WTC11 (cell line): ENCODE measurements around the gene ITCH.

Experiments
- CREM ChIP-seq: sonication (generic); formaldehyde crosslinking; IDR thresholded peaks from 2 replicates; pipeline ENCODE4 v1.8.1; 2022; ENCODE audit warnings: mild to moderate bottlenecking, missing genetic modification reagents, moderate library complexity
- MXD4 ChIP-seq: fragments of 250-450 bp; sonication (Bioruptor Pico); IDR thresholded peaks from 2 replicates; pipeline ENCODE4 v1.8.0; 2021; ENCODE audit warnings: mild to moderate bottlenecking, moderate library complexity, borderline replicate concordance
- MYBL2 ChIP-seq: sonication (generic); formaldehyde crosslinking; IDR thresholded peaks from 2 replicates; pipeline ENCODE4 v1.8.1; 2023; ENCODE audit warnings: mild to moderate bottlenecking, moderate library complexity, missing genetic modification reagents
- NR1H2 ChIP-seq: sonication (generic); formaldehyde crosslinking; IDR thresholded peaks from 2 replicates; pipeline ENCODE4 v1.9.0; 2021; ENCODE audit warnings: mild to moderate bottlenecking, moderate library complexity, missing genetic modification reagents
- NR2C2 ChIP-seq: sonication (generic); formaldehyde crosslinking; IDR thresholded peaks from 2 replicates; pipeline ENCODE4 v1.8.0; 2022; ENCODE audit warnings: mild to moderate bottlenecking, missing genetic modification reagents
- SP1 ChIP-seq: sonication (generic); formaldehyde crosslinking; conservative IDR thresholded peaks from 2 replicates; pipeline ENCODE4 v1.8.1; 2022; ENCODE audit warnings: missing genetic modification reagents
- ZNF121 ChIP-seq: sonication (generic); formaldehyde crosslinking; IDR thresholded peaks from 2 replicates; pipeline ENCODE4 v1.8.0; 2023; ENCODE audit warnings: missing genetic modification reagents
- ZNF263 ChIP-seq: sonication (generic); formaldehyde crosslinking; IDR thresholded peaks from 2 replicates; pipeline ENCODE4 v1.8.1; 2022; ENCODE audit warnings: low read depth, mild to moderate bottlenecking, moderate library complexity, missing genetic modification reagents
- TF ChIP-seq, protein P1 (sequence below): fragments of 200-600 bp; IDR thresholded peaks from 2 replicates; pipeline ENCODE4 v1.8.0; 2022; ENCODE audit warnings: antibody characterized with exemption

DNA sequence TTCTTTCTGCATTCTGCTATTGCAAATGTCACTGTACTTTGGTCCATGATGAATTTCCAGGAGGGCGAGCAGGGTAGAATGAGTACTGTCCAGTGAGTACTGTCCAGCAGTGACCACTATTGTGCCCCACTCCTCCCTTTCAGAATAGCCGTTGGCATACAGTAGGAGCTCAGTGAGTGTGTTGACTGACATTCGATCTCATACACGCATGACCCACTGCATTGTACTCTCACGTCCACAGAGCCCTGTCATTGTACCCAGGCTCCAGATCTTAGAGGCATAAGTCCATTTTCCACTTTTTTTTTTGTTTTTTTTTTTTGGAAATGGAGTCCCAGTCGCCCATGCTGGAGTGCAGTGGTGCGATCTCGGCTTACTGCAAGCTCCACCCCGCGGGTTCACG is 161.4 kb downstream of the ITCH start:
- TF ChIP-seq CREM (CRISPR knock-in tag) (no peak), SP1 (no peak), NR2C2 (CRISPR knock-in tag) (no peak), ZNF121 (CRISPR knock-in tag) (no peak), ZNF263 (CRISPR knock-in tag) (no peak), MXD4 (CRISPR knock-in tag) (no peak), MYBL2 (CRISPR knock-in tag) (no peak), NR1H2 (CRISPR knock-in tag) (no peak)
- TF ChIP-seq, protein P1, sequence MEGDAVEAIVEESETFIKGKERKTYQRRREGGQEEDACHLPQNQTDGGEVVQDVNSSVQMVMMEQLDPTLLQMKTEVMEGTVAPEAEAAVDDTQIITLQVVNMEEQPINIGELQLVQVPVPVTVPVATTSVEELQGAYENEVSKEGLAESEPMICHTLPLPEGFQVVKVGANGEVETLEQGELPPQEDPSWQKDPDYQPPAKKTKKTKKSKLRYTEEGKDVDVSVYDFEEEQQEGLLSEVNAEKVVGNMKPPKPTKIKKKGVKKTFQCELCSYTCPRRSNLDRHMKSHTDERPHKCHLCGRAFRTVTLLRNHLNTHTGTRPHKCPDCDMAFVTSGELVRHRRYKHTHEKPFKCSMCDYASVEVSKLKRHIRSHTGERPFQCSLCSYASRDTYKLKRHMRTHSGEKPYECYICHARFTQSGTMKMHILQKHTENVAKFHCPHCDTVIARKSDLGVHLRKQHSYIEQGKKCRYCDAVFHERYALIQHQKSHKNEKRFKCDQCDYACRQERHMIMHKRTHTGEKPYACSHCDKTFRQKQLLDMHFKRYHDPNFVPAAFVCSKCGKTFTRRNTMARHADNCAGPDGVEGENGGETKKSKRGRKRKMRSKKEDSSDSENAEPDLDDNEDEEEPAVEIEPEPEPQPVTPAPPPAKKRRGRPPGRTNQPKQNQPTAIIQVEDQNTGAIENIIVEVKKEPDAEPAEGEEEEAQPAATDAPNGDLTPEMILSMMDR: no peak
